ENCODE results near the gene GTPBP3.
A peak's percentile ranks its signal among the peaks of the same experiment; 100 is the strongest.

The GTPBP3 gene

DNA sequence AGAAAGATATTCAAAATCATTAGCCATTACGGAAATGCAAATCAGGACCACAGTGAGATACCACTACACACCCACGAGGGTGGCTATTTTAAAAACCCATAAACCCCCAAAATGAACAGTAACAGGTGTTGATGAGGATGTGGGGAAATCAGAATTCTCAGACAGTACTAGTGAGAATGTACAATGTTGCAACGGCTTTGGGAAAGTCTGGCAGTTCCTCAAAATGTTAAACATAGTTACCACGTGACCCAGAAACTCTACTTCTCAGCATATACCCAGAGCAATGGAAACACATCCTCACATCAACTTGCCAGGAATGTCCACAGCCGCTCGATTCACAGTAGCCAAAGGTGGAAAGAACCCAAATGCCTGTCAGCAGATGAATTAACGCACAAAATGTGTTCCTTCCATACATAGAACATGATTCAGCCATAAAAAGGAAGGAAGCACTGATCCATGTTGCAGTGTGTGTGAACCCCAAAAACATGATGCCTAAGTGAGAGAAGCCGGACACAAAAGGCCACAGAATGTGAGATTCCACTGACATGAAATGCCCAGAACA is 32.8 kb downstream of the GTPBP3 start:
- H3K27ac ChIP-seq = no peak overlapping the region
- DNase-seq (ENCODE audit: low read depth, low spot score) = no peak

DNA sequence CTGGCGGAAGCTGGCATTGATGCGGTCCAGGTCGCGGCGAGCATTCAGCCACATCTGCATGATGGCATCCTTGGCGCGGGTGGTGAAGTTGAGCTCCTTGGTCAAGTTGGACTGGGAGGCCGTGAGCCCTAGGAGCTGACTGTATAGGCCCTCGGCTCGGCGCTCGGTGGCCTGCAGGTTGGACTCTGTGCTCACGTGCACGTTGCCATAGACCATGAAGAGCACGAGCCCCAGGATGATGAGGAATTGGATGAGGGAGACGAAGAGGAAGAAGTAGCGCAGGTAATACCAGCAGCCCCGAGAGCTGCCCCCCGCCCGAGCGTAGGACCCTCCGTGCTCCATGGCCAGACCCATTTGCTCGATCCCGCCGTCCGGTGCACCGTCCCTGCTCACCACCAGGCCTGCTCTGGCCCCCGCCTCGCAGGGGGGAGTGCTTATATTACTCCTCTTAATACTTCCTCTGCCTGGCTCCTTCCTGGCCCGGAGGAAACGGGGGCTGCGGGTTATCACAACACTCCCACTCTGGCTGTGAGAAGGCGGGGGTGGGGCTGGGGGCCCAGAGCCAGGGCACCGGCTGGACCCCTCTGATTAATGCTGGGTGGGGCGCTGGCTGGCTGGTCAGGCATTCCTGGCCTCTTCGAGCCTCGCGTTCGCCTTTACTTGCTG is 39.7 kb downstream of the GTPBP3 start, which contains the start of gene PLVAP:
PLVAP (minus strand) TSS at position 408 of the 666 bp plus-strand sequence; CDS start at position 354, 54 bp downstream.
- no peak for DNase-seq (ENCODE audit: low read depth, low spot score)
- H3K27ac ChIP-seq = no peak within 1 kb of the TSS

DNA sequence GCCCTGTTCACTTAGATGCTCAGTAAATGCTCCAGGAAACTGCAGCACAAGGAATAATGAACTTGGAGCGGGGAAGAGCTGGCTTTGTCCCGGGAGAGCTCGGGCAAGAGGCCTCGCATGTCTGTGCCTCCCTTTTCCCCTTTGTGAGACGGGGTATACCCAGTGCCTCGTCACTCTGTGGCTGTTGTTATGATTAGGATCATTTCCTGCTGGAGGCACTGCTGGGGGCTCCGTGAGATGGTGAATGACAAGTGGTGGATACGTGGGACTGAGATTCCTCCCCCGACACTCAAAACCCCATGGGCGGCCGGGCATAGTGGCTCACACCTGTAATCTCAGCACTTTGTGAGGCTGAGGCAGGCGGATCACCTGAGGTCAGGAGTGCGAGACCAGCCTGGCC is 40.9 kb downstream of the GTPBP3 start:
- no peak overlapping the region for H3K27ac ChIP-seq
- DNase-seq (ENCODE audit: low read depth, low spot score) = no peak

DNA sequence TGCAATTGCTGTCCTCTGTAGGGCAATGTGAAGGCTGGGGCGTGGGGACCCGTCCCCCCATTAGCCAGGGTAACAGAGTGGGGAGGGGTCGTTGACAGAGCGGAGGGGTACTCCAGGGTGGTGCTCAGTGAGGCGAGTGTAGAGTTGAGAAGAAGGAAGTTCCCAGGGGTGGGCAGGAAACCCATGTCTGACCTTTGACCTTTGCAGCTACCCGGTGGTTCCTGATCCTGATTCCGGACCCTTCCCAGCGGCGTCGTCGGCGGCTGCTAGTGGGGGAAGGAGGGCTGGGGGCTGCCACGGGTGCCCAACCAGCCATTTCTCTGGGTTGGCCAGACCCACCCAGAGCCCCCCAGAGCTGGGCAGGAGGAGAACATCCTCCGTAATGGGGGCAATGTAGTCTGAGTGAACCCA is 41.9 kb downstream of the GTPBP3 start:
- no peak for DNase-seq (ENCODE audit: low read depth, low spot score)
- H3K27ac ChIP-seq = no peak overlapping the region

DNA sequence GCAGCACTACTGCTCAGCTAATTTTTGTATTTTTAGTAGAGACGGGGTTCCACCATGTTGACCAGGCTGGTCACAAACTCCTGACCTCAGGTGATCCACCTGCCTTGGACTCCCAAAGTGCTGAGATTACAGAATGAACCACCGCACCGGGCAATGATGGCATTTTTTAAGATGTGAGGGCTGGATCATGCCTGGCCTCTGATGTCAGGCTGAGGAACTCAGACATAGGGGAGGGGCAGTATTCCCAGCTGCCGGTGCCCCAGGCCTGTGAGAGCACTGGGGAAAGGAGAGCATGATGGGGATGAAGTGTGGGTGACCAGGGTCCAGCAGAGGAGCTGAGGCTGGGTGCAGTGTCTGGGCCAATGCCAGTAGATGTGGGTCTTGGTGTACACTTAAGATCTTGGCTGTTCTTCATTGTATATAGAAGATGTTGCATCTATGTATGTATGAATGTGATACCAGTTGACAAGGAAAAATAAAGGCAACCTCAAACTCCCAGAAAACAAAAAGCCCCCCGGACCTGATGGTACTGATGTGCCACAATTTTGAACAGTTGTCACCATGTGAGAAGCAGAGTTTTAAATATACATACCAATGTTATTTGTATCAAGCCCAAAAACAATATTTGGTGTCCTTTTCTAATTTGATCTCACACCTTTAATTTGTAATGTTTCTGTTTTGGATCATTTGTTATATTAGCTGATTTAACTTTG is 43.2 kb downstream of the GTPBP3 start:
- DNase-seq (ENCODE audit: low read depth, low spot score) = no peak
- no peak overlapping the region for H3K27ac ChIP-seq

DNA sequence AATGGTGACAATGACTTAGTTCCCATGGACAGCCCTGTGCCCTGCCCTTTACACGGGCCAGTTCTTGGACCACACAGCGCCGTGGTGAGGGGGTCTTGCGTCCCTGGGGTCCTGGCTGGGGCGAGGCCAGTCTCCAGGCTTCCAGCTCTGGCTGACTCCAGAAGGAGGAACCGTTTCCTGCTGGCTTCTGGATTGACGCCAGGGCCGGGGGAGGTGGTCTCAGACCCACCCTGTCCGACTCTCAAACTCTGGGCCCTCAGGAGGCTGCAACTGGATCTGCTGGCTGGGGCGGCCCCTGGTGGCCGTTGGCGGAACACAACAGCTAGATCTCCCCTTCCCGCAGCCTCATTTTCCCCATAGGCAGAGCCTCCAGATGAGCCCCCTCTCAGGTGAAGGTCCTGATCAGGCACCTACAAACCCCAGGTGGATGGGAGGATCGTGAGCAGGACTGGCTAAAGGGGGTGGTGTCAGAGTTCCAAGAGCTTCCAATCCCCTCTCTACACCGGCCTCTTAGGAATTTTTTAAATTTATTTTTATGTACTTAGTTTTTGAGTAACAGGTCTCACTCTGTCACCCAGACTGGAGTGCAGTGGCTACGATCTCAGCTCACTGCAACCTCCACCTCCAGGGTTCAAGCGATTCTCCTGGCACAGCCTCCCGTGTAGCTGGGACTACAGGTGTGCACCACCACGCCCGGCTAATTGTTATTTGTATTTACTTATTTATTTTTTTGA is 48.7 kb downstream of the GTPBP3 start:
- H3K27ac ChIP-seq = no peak overlapping the region
- DNase-seq (ENCODE audit: low read depth, low spot score) = no peak

DNA sequence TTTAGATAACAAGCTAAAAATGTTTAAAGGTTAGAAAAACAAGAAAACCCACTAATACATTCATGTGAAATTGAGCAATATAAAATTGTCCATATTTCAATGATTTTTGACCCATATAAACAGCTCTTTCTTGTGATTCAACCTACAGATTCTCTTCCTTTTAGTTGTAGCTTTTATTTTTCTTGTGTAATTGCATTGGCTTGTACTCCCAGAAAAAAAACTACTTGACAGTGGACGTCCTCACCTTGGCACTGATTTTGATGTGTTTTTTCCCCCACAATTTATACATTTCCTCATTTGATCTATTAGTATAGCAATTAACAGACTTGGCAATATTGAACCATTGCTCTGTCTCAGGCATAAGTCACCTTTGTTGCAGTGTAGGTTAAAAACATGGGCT is 51.9 kb downstream of the GTPBP3 start:
- H3K27ac ChIP-seq = no peak overlapping the region
- no peak for DNase-seq (ENCODE audit: low read depth, low spot score)

DNA sequence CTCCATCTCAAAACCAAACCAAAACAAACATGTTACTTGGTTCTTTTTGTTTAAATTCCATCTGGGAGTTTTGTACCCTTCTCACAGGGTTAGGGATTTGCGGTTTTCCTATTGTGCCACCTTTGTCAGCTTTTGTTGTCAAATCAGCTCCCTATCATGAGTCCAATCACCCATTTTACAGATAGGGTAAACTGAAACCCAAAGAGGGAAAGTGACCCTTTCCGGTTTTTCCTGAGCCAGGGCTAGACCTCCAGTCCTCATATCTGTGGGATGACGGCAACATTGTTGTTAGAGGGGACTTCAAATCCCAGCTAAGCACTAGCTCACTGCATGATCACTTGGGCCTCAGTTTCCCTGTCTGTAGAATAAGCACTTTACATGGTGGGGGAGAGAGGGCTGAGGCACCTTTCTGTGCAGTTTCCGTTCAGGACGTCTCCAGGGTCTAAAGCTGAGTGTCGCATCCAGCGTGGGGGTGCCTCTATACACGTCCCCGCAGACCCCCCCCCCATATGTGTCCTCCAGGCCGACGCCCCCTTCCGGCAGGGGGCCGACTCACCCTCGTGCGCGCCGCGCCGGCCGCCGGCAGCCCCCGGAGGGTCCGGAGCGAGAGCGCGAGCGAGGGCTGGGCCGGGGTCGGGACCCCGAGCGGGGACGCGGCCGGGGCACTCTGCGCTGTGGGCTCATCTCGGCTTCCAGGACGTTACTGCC is 52.8 kb downstream of the GTPBP3 start:
- no peak for DNase-seq (ENCODE audit: low read depth, low spot score)
- H3K27ac ChIP-seq = no peak overlapping the region

DNA sequence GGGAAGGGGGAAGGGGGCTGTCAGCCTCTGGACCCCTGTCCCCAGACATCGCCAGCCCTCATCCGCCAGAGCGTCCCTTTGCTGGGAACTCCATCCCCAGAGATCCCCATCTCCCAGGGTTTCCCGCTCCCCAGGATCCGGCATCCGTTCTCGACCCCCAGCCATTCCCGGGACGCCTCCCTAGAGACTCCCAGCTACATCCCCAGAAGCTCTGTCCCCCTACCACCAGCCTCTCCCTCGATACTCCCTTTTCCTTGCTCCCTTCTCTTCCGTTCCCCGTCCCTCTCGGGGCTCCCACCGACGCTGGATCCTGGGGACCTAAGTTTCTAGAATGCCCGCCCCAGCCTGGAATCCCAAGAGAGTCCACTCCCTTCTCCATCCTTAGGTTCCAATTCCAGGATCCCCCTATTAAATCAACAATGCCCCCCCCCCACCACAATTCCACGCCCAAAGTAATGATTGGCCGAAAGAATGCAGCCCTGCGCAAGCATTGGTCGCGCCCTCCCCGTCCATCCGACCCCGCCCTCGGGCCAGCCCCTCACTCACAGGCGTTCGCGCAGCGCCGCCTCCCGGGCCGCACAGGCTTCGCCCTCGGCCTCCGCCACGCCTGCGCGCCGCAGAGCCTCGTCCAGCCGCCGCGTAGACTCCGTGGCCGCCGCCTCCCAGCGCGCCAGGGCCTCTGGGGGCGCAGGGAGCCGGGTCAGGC is 53.5 kb downstream of the GTPBP3 start:
- H3K27ac ChIP-seq = no peak overlapping the region
- DNase-seq (ENCODE audit: low read depth, low spot score) = peak; percentile 18

DNA sequence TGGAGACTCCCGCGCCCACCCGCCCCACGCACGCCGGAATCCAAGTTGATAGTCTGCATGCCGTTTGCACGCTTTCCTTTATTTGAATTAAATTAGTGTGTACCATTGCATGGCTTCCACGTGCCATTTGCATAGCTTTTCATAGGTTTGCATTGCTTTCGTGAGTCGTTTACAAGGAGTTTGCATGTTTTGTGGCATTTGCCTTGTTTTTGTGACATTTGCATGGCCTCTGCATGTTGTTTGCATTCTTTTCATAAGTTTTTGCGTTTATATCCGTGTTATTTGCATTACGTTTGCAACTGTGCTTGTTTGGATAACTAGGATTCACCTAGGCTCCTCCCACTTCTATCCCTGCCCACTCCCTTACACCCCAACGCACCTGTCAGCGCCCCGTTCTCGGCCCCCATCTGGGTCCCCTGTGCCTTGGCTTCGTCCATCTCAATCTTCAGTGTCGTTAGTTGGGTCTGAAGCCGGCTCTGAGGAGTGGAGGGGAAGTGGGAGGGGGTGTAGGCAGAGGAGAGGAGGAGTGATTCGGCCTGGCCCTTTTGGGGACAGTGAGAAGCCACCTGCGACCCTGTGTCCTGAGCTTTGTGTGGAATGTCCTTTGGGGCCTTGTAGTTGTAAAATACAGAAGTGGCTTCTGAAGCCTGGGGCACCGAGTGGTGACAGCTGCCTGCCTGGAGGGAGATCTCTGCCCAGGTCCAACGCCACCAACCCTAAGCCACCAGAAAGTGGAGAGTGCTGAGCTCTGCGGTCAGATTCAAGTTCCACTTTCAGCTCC is 54.2 kb downstream of the GTPBP3 start:
- no peak for DNase-seq (ENCODE audit: low read depth, low spot score)
- H3K27ac ChIP-seq = no peak overlapping the region
